ENCODE data around the gene SEMA4C.

SEMA4C gene

GRCh38 chr2:96885432-96886347 is 15.8 kb upstream of the SEMA4C start:
- DNase-seq (ENCODE audit: extremely low read depth, low read depth): no peak

GRCh38 chr2:96884299-96885094 is 14.6 kb upstream of the SEMA4C start:
- no peak for DNase-seq (ENCODE audit: extremely low read depth, low read depth)
- TF ChIP-seq CTCF (IDR thresholded peaks at IDR 0.05; ENCODE audit: low read depth, low read length, missing control alignments): no peak
- no peak overlapping the region for H3K4me3 ChIP-seq (replicated peaks; ENCODE audit: low read depth, low read length)

More at GRCh38 chr2:96885432-96886347, 15.8 kb upstream of the SEMA4C start:
- TF ChIP-seq CTCF (IDR thresholded peaks at IDR 0.05; ENCODE audit: low read depth, low read length, missing control alignments): no peak
- no peak overlapping the region for H3K4me3 ChIP-seq (replicated peaks; ENCODE audit: low read depth, low read length)

- no peak for TF ChIP-seq CTCF (IDR thresholded peaks at IDR 0.05; ENCODE audit: low read depth, low read length, missing control alignments)
- H3K4me3 ChIP-seq (replicated peaks; ENCODE audit: low read depth, low read length): no peak overlapping the region
- no peak for DNase-seq (ENCODE audit: extremely low read depth, low read depth)
These were observed 13.4 kb upstream of the SEMA4C start for GRCh38 chr2:96883306-96883705.

GRCh38 chr2:96882906-96883305 is 13.0 kb upstream of the SEMA4C start:
- TF ChIP-seq CTCF (IDR thresholded peaks at IDR 0.05; ENCODE audit: low read depth, low read length, missing control alignments): no peak
- DNase-seq (ENCODE audit: extremely low read depth, low read depth): no peak
- H3K4me3 ChIP-seq (replicated peaks; ENCODE audit: low read depth, low read length): no peak overlapping the region

GRCh38 chr2:96882230-96882629 is 12.3 kb upstream of the SEMA4C start:
- TF ChIP-seq CTCF (IDR thresholded peaks at IDR 0.05; ENCODE audit: low read depth, low read length, missing control alignments): no peak
- H3K4me3 ChIP-seq (replicated peaks; ENCODE audit: low read depth, low read length): no peak overlapping the region
- DNase-seq (ENCODE audit: extremely low read depth, low read depth): no peak

- TF ChIP-seq CTCF (IDR thresholded peaks at IDR 0.05; ENCODE audit: low read depth, low read length, missing control alignments): no peak
- no peak overlapping the region for H3K4me3 ChIP-seq (replicated peaks; ENCODE audit: low read depth, low read length)
- no peak for DNase-seq (ENCODE audit: extremely low read depth, low read depth)
These were observed 11.7 kb upstream of the SEMA4C start for GRCh38 chr2:96881349-96882195.

All from HFF-Myc (cell line).